ENCODE data around the gene TMEM179B.

- TF ChIP-seq POLR2AphosphoS5 (IDR thresholded peaks at IDR 0.05; ENCODE audit: low read depth, low read length) (no peak), POLR2A (IDR thresholded peaks at IDR 0.05; ENCODE audit: low read depth, low read length) (no peak)
Observed at GRCh38 chr11:62788991-62789390, 1.8 kb downstream of the TMEM179B start.

Data from GM12892 (cell line).